GM21825 (cell line): ENCODE measurements around the gene PARD3B.

Experiments used
- ATAC-seq: cut with Tn5 transposase; IDR thresholded peaks from one replicate; pipeline ENCODE4 v1.9.1; 2021; ENCODE audit warnings: mild to moderate bottlenecking, moderate library complexity; ENCODE audit not compliant: unreplicated experiment

The PARD3B gene

DNA sequence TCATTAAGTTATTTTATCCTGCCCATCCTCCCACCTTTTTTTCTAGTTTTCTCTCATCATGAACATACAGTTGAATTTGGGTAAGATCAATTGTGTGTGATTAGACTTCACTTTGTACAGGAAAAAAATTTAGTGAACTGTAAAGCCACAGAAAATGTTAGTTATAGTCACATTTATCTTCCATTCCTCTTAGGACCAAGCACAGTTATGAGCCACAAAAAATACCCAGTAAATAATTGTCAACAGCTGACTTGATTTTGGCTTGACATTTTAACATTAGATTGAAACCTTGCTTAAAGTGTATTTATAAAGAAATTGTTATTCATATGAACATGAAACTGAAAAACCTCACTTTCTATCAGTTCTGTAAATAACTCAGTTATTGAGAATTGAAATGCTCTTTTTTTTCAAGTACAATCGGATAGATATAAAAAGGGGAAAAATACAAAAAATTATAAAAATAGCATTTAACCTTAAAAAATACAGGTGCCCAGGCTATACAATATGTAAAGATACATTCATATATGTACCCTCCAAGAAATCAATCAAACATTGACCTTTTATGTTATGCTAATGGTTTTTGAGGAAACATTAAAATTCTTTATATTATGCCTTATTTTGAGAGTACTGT, 747.5 kb downstream of the PARD3B start:
- ATAC-seq = no peak

DNA sequence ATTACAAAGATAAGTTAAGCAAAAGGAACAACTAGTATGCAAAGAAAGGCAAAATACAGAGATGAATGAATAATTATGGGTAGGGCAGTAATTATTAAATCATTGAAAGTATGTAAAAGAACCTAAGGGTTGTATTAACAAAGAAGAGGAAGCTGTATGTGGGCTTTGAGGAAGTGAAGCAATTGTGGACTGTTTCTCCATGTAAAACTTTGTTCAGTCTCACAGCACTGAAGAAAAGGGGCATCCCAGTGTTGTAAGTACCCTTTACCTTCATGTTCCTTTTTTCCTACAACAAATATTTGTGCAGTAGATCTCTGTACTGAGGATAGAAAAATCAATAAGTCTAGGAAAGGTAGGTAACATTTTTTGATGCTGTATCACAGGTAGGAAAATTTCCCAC, 748.3 kb downstream of the PARD3B start:
- no peak for ATAC-seq

DNA sequence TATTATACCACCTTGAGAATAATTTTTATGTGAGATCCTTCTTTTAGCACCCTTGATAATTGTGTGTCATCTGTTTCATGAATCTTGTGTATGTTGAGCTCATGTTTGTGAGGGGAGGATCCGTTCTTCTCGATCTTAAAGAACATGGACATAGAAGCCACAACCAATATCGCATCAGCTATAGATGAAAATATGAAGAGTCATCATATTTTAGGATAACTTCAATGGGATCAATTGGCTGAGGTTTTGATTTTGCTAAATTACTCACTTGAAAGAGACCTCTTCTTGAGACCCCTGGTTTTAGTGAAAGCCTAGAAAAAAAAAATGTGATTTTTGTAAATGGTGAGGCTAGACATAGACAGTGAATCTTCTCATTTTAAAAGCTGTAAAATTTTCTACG, 751.7 kb downstream of the PARD3B start:
- no peak for ATAC-seq

DNA sequence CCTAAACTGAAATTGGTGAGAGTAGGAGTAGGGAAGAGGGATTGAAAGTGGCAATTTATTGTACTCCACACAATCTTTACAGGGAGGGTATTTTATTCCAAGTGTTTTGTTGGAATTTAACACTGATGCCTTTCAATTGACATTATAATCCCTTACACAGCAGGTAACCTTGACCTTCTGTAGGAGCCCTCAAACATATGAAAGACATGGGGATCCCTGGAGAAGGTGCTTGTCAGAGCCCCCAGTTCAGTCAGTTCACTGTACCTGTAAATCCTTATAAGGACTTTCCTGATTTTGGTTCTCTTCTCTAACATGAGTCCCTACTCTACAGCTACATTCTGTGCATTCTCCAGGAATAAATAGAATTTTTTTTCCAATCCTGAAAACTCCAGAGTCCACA, 752.1 kb downstream of the PARD3B start:
- no peak for ATAC-seq

- ATAC-seq = no peak
Measured at GRCh38 chr2:205297846-205298245, 752.6 kb downstream of the PARD3B start.

GRCh38 chr2:205311201-205311600, 765.9 kb downstream of the PARD3B start:
- ATAC-seq = no peak

DNA sequence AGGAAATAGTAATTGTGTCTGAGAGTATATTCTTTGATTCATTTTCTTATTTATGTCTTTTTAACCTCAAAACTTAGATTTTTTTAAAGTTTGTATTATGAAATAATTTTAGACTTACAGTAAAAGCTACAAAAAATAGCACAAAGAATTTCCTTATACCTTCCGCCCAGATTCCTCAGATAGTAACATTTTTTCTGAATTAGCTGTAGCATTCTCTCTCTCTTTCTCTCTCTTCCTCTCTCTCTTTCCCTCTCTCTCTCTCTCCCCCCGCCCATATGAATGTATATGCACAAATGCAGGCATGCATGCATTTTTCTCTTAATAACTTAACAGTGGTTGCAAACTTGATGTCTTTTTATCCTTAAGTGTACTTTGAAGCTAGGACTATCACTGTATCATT, 776.0 kb downstream of the PARD3B start:
- ATAC-seq = no peak

GRCh38 chr2:205323929-205324328, 778.7 kb downstream of the PARD3B start:
- ATAC-seq = no peak

DNA sequence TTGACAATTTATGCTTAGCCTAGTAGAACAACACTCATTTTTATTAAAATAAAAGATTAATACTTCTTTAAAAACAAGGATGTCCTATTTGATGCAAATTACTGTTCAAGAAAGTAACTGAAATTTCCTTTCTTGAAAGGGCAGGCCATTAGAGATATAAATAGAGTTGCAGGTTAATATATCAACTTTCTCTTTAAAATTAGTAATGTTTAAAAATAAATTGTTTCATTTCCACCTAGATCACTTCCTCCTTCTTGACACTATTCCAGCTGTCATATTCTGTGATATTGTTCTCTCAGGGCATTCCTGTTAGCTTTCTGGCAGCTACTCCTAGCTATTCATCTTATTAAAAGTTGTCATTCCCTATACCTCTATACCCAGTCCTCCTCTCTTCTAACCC, 779.1 kb downstream of the PARD3B start:
- ATAC-seq = peak; percentile 68

DNA sequence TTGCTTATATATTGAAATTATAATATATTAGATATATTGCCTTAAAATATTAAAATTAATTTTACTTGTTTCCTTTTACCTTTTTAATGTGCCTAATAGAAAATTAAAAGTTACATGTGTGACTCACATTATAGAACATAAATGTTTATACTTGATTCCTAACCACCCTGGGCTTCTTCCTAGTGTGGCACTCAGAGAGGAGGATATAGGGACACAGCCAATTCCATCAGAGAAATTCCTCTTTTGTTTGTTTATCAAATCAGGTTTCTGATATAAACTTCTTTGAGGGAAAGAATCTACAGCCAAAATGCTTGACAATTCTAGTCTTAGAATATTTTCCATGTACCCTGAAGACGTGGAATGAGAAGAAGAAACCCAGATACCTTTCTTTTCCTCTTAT, 788.1 kb downstream of the PARD3B start:
- ATAC-seq = no peak

GRCh38 chr2:205337274-205337673, 792.0 kb downstream of the PARD3B start:
- no peak for ATAC-seq

DNA sequence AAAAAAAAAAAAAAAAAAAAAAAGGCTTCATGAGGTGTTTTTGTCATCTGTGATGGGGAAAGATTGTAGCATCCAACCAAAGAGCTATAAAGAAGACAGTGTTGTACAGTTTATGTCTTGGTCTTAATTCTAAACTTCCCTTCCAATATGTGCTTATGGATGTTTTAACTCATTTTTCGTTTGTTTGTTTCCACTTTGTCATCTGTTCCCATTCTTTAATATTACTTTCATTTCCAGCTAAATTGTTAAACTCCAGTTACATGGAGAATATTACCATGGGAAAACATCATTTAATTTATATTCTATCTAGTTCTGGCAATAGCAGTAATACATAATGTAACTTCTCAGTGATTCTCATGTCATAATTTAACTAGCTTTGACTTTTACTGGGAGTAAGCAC, 792.9 kb downstream of the PARD3B start:
- no peak for ATAC-seq

DNA sequence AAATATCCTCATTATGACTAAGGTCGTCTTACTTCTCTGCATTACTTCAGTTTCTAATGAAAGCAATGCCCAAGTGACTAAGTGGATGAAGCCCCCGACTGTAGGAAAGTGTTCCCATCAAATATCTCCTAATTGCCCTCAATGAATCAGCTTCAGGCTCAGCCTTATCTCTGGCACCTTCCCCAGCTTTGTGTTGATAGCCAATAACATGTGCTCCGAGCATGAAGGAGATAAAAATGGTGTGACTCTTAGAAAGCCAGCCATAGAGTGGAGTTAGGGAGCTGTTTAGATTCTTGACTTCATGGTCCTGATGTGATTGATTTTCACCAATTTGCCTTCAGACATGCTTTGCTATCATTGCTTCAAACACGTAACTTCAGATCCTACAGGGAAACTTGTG, 797.8 kb downstream of the PARD3B start:
- ATAC-seq = no peak

- ATAC-seq = no peak
Measured at GRCh38 chr2:205346649-205347048, 801.4 kb downstream of the PARD3B start.

DNA sequence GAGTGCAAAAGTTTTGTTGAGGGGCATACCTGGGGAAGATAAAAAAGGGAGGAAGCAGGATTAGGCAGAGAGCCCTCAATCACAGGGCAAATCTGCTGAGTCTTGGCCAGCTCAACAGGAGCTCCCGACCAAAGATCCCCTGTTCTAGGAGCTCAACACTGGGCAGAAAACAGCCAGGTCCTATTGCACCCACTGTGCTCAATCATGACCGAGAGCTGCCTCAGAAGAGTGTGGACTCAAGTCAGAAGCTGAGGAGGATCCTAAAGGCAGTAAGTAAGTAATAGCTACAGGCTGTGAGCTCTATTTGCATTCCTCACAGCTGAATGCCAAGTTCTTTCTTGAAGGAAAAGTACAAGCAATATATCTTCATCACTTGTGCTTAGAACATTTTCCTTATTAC, 802.6 kb downstream of the PARD3B start:
- ATAC-seq = no peak

GRCh38 chr2:205352094-205352493, 806.8 kb downstream of the PARD3B start:
- no peak for ATAC-seq

DNA sequence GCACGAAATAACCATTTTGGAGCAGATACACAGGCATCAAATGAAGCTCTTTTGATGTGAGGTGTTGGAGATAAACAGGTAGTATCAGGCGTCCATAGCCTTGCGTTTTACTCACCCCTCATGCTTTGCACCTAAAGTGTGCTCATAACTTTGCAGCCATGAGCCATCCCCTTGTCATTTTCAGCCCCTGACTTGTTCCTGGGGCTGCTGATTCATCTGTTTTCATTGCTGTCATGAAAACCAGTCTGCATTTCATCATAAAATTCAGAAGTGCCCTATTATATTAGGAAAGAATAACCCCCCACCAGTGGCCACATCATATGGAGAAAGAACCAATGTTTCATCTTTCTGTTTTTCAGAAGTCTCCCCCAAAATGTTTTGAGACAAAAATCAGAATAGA, 807.3 kb downstream of the PARD3B start:
- no peak for ATAC-seq

- no peak for ATAC-seq
Measured at GRCh38 chr2:205357732-205358131, 812.5 kb downstream of the PARD3B start.

DNA sequence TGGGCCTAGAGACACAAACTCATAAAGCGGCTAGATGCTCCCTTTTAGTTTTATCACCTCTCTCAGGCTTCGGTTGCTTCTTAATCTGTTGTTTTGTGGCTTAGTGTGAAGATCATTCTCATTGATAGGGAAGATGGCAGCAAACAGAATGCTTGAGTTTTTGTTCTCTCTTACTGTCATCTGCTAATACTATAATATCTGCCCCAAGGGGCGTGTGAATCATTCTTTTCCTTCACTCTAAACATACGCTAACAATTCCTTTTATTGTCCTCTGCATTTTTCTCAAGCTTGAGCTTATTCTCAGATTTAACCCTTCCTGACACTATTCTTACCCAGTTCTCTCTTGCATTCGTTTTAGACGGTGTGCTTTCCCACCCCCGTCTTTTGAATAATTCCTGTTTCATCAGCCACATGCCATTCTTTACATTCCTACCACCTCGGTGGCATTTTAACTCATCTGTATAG, 813.1 kb downstream of the PARD3B start:
- no peak for ATAC-seq

DNA sequence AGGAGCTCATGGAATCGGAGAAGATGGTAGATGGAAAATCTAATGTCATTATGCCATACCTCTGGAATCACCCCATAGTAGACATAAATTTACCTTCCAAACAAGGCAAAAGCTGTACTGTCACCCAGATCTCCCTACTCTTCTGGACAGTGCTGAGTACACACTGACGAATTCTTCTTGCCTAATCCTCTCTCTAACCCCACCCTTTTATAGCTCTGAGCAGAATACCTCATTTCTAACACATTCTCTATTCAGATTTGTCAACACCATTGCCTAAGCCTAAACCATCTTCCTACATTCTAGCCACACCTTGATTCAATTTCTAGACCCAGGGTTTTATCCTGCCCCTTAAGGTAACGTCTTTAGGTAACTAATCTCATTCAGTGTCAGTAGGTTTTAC, 816.0 kb downstream of the PARD3B start:
- no peak for ATAC-seq

- ATAC-seq = no peak
Measured at GRCh38 chr2:205361970-205362369, 816.7 kb downstream of the PARD3B start.

GRCh38 chr2:205364261-205364660, 819.0 kb downstream of the PARD3B start:
- ATAC-seq = no peak

DNA sequence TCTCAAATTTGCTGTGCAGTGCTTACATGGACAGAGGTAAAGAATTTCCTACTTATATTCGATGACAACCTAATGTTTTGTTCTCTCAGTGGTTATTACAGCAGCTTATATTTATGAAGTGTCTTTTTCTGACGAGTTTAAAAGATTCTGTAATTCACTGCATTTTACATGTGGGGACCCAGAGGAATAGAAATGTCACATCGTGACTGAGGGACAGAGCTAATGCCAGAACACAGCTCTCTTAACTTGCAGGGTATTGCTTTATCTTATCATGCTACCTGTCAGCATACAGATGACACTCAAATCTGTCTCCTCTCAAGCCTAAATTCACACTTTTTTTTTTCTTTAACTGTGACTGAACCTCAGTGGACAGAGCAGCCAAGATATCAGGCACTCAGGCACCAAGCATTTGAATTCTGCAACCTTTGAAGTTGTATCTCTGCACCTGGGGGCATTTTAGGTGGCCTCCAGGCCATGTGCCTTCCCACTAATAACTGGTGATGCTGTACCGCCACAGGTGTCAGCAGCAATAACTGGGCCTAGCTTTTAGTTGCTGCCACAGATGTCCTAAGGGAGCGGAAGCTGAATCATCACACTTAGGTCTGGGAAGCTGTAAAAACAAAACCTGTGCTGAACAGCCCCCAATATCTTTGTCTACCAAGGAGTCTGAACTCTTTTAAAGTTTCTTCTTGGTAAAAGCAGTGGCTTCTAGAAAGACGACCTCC, 821.2 kb downstream of the PARD3B start:
- no peak for ATAC-seq
